IMR-90 (cell line): ENCODE measurements around the gene MAP3K19.

ENCODE experiments used
- BHLHE40 ChIP-seq: fragments of 150-350 bp; IDR thresholded peaks from 2 replicates; pipeline ENCODE4 v1.6.1; 2016; ENCODE audit warnings: mild to moderate bottlenecking, low read depth, low read length
- CEBPB ChIP-seq: IDR thresholded peaks from 2 replicates; pipeline ENCODE4 v1.6.1; 2012; ENCODE audit warnings: low read depth, low read length, improper control_type of control experiment
- FOS ChIP-seq: fragments of 150-350 bp; IDR thresholded peaks from 2 replicates; pipeline ENCODE4 v1.6.1; 2016; ENCODE audit warnings: low read depth, low read length
- MAFK ChIP-seq: IDR thresholded peaks from 2 replicates; pipeline ENCODE4 v1.6.1; 2012; ENCODE audit warnings: low read depth, low read length, improper control_type of control experiment
- MXI1 ChIP-seq: IDR thresholded peaks from 2 replicates; pipeline ENCODE4 v1.6.1; 2012; ENCODE audit warnings: low read depth, mild to moderate bottlenecking, low read length, moderate library complexity, borderline replicate concordance
- POLR2A ChIP-seq: IDR thresholded peaks from 2 replicates; pipeline ENCODE4 v1.6.1; 2012; ENCODE audit warnings: mild to moderate bottlenecking, low read depth, low read length
- RCOR1 ChIP-seq: IDR thresholded peaks from 2 replicates; pipeline ENCODE4 v1.6.1; 2012; ENCODE audit warnings: mild to moderate bottlenecking, low read length, improper control_type of control experiment; ENCODE audit not compliant: insufficient replicate concordance
- RFX5 ChIP-seq: IDR thresholded peaks from 2 replicates; pipeline ENCODE4 v1.8.0; 2012; ENCODE audit warnings: low read depth, mild to moderate bottlenecking, low read length, moderate library complexity
- SMC3 ChIP-seq: fragments of 150-350 bp; IDR thresholded peaks from 2 replicates; pipeline ENCODE4 v1.6.1; 2016; ENCODE audit warnings: low read depth, mild to moderate bottlenecking, antibody characterized with exemption, low read length, moderate library complexity
- TF ChIP-seq, protein P1 (sequence below): conservative IDR thresholded peaks from 2 replicates; pipeline ENCODE4 v1.5.1; 2012; ENCODE audit warnings: mild to moderate bottlenecking, low read depth, low read length, improper control_type of control experiment
- TF ChIP-seq, protein P2 (sequence below): fragments of 150-350 bp; IDR thresholded peaks from 2 replicates; pipeline ENCODE4 v1.6.1; 2017; ENCODE audit warnings: mild to moderate bottlenecking, antibody characterized with exemption, low read length, low read depth

DNA sequence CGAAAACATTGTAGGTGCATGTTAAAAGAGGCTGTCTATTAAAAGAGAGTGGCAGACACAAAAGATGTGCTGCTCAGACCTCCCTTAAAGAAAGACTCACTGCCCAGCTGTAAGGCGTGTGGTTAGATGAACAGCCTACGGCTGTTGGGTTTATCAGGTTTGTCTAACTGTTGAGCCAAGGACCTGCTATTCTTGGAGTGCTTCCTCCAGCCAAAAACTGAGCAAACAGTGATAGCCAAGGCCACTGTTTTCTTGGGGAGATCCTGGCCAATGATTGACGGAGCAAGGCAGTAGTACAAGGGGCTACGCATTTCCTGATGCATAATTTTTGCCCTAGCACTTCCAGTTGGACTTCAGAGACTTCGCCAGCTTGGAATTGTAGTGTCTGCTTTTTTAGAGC is 3.4 kb upstream of the MAP3K19 start:
- no peak for TF ChIP-seq BHLHE40
- TF ChIP-seq, protein P1, sequence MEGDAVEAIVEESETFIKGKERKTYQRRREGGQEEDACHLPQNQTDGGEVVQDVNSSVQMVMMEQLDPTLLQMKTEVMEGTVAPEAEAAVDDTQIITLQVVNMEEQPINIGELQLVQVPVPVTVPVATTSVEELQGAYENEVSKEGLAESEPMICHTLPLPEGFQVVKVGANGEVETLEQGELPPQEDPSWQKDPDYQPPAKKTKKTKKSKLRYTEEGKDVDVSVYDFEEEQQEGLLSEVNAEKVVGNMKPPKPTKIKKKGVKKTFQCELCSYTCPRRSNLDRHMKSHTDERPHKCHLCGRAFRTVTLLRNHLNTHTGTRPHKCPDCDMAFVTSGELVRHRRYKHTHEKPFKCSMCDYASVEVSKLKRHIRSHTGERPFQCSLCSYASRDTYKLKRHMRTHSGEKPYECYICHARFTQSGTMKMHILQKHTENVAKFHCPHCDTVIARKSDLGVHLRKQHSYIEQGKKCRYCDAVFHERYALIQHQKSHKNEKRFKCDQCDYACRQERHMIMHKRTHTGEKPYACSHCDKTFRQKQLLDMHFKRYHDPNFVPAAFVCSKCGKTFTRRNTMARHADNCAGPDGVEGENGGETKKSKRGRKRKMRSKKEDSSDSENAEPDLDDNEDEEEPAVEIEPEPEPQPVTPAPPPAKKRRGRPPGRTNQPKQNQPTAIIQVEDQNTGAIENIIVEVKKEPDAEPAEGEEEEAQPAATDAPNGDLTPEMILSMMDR, result no peak
- no peak for TF ChIP-seq MAFK
- TF ChIP-seq, protein P2, sequence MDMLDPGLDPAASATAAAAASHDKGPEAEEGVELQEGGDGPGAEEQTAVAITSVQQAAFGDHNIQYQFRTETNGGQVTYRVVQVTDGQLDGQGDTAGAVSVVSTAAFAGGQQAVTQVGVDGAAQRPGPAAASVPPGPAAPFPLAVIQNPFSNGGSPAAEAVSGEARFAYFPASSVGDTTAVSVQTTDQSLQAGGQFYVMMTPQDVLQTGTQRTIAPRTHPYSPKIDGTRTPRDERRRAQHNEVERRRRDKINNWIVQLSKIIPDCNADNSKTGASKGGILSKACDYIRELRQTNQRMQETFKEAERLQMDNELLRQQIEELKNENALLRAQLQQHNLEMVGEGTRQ, result no peak
- no peak for TF ChIP-seq POLR2A
- no peak for TF ChIP-seq FOS
- TF ChIP-seq MXI1, result no peak
- TF ChIP-seq SMC3, result no peak
- no peak for TF ChIP-seq CEBPB
- no peak for TF ChIP-seq RFX5
- TF ChIP-seq RCOR1, result no peak
